SW480 (cell line): ENCODE measurements around the gene HAO2.
"Not testable (repeated sequence)": the region's sequence is repeated elsewhere in the genome, so short reads cannot be mapped to it uniquely, and the experiment has no call there.

Experiments used
- DNase-seq: peaks from one replicate; pipeline ENCODE4 v3.0.0-alpha.2; 2016; ENCODE audit warnings: low spot score

The HAO2 gene

GRCh38 chr1:119368554-119368953 is at the start of gene HAO2:
Gene HAO2 (plus strand): TSS chr1:119368785. CDS start chr1:119381086, 12,301 bp downstream.
- no peak for DNase-seq

DNA sequence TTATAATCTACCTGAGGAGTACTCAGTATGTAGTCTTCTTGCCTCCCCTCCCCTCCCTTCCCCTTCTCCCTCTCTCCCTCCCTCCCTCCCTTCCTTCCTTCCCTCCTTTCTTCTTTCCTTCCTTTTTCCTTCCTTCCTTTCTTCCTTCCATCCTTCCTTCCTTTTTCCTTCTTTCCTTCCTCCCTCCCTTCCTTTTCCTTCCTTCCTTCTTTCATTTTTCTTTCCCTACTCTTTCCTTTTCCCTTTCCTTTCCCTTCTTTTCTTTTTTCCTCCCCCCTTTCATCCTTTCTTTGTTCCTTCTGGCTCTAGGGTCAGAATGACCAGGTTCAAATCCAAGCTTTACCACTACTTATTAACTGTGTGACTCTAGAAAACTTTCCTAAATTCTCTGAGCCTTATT is 48.5 kb upstream of the HAO2 start:
- DNase-seq, result no peak

DNA sequence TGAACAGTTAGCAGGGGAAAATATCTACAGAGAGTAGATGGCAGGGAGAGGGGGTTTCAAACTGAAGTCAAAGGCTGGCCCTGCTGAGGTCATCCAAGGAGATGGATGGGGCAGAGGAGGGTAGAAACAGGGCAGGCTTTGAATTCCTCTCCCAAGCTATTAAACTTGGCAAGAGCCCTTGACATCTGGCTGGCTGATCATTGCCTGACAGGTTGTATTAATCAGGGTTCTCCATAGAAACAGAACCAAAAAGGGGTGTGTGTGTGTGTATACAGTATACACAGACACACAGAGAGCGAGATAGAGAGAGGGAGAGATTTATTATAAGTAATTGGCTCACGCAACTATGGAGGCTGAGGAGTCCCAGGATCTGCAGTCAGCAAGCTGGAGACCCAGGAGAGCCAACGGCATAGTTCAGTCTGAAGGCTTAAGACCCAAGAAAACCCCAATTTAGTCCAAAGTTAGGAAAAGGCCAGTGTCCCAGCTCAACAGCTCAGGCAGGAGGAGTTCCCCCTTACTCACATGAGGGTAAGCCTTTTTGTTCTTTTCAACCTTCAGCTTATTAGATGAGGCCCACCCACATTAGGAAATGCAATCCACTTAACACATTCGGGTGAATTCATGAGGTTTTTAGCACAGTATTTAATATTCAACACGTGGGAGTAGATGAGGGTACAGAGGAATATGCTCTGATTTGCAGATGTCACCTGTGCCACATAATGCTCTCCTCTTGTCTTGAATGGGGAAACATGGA is 46.7 kb upstream of the HAO2 start:
- no peak for DNase-seq

DNA sequence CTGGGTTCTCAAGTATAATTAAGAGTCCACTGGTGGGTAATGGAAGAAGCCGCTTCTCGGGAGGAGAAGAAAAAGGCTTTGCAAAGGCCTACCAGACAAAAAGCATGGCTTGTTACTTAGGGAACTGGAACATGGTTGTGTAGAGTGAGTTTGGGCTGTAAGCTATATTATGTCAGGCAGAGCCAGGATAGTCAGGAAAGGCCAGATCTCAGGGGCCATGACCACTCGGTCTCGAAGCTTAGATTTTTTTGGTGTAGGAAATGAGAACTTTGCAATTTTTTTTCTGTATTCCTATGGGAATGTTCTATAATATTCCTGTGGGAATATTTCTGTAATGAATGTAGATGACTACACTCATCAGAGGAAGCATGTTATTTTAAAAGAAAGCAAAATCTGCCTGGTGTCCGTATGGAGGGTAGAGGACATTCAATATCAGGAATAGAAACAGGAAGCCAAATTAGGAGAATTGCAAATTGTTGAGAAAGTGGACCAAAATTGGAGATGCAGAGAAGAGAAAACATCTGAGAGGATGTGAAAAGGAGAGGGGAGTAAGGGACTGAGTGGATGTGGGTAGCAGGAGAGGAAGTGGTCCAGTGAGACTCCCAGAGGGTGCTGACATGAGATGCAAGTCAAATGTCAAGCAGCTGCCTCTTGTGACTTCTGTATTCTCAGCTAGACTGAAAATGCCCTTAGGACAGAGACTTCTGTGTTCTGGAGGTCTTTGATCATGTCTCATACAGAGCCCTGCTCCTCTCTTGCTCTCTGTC is 45.2 kb upstream of the HAO2 start:
- DNase-seq, result no peak

DNA sequence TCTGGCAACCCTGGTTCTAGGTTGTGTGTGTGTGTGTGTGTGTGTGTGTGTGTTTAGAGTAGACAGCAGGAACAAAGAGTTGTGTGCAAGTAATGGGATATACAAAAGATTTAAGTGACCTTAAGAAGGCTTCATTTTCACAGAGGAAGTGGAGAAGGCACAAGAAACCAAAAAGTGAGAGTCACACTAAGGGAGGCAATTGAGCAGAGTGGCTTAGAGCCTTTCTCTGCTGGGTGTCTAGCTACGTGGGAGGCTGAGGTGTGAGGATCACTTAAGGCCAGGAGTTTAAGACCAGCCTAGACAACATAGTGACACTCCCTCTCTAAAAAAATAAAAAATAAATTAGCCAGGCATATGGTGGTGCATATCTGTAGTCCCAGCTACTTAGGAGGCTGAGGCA is 44.4 kb upstream of the HAO2 start:
- DNase-seq, result no peak

DNA sequence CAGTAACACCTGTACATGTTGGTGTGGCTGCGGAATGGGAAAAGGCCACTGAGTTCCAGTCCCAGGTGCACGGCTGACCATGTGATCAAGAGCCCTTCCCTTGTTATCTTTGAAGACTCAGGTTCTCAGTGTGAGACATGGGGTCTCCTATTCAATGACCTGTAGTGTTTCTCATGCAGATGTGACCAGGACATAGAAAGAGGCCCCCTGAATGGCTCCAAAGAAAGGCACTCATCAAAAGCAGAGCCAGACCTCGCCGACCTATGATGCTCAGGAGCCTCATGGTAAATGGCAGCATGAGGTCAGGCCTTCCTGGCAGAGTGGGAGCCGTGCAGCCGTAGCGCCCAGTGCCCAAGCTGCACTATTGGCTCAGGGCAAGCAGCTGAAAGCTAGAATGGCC is 42.3 kb upstream of the HAO2 start:
- DNase-seq, result peak; percentile 3

- peak; percentile 95 for DNase-seq
These were observed 41.5 kb upstream of the HAO2 start for GRCh38 chr1:119327094-119327449.

DNA sequence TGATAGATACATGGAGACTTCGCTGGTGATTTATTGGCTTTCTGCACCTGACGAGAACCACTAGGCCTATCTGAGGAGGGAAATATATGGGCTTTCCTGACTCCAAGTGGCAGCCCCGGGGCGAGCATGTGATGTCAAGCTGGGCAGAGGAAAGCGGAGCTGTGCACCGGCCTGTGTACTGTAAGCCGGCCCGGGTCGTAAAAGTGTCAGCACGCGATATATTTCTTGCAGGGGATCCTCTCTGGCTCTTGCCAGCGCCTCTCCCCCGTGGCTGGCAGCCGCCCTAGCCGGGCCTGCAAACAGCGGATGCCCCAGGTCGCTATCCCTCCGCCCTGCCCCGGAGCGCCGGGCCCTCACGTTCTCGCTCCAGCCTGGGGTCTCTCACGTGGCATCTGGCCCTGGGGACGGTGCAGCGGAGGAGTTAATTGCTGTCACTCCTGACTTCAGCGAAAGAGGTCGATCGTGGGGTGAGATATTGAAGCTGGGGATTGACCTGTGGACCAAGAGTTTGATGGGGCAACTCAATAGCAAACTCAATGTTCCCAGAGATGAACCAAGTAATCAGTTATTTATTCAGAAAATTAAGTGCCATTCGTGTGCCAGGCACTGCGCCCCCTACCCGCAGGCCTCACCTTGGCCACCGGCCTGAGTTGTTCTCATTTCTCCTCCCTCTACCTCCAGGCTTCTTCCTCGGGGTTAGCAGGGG is 41.0 kb upstream of the HAO2 start:
- DNase-seq, result peak; percentile 96

GRCh38 chr1:119329541-119330461 is 38.8 kb upstream of the HAO2 start:
- DNase-seq, result no peak

DNA sequence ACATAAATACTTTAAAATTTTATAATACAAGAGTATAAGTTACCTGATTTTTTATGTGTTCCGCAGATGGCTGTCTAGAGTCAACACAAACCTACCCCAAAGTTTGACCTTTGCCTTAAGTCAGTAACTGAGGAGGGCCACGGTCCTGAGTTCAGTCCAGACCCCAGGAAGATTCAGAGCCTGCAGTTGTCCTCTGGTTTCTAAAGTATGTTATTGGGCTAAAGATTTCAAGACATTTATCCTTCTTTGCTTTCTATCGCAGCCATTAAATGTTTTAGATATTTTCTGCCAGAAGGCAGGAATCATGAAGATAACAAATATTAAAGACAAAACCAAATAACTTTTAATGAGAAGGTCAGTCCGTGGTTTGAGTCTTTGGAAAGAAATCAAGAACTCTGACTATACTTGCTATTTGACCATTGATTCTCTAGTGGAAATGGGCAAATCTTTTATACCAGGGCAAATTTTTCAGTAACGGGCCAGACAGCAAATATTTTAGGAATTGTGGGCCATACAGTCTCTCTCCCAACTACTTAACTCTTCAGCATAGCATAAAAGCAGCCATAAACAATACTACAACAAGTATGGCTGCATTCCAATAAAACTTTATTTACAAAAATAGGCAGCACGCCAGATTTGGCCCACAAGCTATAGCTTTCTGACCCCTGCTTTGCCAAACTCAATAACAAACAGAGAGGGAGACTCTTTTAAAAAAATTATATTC is 38.0 kb upstream of the HAO2 start:
- DNase-seq, result no peak

- DNase-seq, result no peak
These were observed 37.4 kb upstream of the HAO2 start for GRCh38 chr1:119331190-119331515.

GRCh38 chr1:119331915-119332314 is 36.7 kb upstream of the HAO2 start:
- no peak for DNase-seq

GRCh38 chr1:119332622-119333021 is 36.0 kb upstream of the HAO2 start:
- no peak for DNase-seq

DNA sequence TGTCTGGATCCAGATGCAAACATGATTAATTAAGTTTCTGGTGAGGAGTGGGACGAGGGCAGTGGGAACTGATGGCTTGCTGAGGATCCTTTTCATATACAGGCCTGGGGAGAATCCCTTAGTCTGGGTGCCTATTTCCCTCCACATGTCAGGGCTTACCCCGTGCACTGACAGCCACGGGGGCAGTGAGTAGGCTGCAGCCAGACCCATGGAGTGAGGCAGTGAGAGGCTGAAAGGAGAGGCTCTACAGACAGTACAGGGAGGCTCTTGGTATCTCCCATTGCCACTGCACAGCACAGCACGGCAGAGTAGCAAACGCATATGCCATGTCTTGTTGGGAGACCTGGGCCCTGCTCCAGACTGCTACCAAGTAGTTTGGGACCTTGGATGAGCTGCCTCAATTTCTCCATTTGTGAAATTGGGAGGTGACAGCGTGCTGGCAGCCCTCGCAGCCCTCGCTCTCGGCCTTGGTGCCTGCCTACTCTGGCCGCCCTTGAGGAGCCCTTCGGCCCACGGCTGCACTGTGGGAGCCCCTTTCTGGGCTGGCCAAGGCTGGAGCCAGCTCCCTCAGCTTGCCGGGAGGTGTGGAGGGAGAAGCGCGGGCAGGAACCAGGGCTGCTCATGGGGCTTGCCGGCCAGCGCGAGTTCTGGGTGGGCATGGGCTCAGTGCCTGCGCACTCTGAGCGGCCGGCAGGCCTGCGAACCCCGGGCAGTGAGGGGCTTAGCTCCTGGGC is 35.3 kb upstream of the HAO2 start:
- DNase-seq, result no peak

DNA sequence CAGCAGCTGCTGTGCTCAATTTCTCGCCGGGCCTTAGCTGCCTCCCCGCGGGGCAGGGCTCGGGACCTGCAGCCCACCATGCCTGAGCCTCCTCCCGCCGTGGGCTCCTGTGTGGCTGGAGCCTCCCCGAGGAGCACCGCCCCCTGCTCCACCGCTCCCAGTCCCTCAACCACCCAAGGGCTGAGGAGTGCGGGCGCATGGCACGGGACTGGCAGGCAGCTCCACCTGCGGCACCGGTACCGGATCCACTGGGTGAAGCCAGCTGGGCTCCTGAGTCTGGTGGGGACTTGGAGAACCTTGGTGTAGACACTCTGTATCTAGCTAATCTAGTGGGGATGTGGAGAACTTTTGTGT is 34.7 kb upstream of the HAO2 start:
- DNase-seq, result not testable (repeated sequence)

DNA sequence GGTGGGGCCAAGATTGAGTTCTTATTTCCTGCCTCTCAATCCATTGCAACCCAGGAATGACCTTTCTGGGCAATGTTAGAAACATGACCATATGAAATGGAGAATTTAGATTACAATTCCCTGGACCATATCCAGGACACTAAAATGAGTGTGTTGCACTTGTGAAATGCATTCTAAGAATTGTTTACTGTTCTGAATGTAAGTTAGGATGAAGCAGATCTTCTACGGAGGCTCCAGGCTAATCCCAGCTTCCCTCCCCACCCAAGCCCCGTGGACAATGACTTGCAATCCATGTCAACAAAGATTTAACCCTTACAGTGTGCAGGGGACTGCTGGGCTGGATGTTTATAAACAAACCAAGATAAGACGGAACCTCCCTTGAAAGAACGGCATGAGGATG is 31.7 kb upstream of the HAO2 start:
- no peak for DNase-seq

DNA sequence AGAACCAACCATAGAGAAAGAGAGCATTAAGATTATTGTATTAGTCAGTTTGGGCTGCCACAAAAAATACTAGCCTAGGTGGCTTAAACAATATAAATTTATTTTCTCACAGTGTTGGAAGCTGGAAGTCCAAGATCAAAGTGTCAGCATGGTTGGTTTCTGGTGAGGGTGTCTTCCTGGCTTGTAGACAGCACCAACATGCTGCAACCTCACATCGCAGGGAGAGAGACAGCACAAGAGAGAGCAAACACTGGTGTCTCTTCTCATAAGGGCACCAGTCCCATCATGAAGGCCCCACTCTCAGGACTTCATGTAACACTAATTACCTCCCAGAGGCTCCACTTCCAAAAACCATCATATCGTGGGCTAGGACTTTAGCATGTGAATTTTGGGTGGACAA is 30.6 kb upstream of the HAO2 start:
- no peak for DNase-seq

- no peak for DNase-seq
These were observed 29.8 kb upstream of the HAO2 start for GRCh38 chr1:119338757-119339156.

DNA sequence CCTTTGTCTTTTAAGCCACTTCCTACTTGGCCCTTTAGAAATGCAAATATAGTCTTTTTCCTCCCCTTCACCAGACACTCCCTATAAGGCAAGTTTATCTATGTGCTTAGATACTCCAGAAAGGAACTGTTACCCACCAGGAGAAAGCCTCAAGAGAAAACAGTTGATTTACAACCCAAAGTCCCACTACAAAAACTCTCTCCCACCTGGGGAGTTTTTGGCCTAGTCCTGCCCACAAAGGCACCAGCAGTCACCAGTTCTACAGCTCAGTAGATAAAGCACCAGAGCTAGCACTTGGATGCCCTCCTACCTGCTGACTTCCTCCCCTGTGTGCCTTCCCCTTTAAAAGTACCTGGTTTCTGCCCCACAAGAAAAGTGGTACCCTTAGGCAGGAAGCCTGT is 27.7 kb upstream of the HAO2 start:
- DNase-seq, result no peak

DNA sequence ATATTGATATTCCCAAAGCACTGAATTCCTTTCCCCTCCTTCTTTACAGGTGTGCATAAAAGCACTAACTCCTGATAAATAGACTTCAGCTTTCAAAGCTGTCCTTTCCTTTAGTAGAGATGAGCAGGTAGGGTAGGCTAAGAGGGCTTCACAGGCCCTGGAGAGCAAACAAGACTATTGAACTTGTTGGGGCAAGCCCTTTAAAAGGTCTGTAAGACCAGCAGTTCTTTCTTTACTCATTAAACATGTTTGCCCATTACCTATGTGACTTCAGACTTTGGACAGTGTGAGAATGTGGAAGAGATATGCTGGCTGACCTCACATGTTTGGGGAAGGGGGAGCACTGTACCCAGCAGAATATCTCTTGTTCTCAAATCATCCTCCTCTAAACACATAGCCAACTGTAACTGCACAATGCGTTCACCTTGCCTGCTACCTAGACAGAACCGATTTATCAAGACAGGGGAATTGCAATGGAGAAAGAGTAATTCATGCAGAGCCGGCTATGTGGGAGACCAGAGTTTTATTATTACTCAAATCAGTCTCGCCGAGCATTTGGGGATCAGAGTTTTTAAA is 27.1 kb upstream of the HAO2 start:
- DNase-seq, result no peak

- DNase-seq, result no peak
These were observed 23.2 kb upstream of the HAO2 start for GRCh38 chr1:119345398-119345797.
